ENCODE data around the gene PGD.

PGD gene

GRCh38 chr1:10377365-10378029 lies 21.4 kb upstream of the PGD start:
- TF ChIP-seq CTCF (IDR thresholded peaks at IDR 0.05; ENCODE audit: extremely low read depth, missing control alignments): peak; percentile 29
- DNase-seq (ENCODE audit: low spot score): peak; percentile 70

- peak; percentile 35 for DNase-seq (ENCODE audit: low spot score)
- no peak for TF ChIP-seq CTCF (IDR thresholded peaks at IDR 0.05; ENCODE audit: extremely low read depth, missing control alignments)
These were observed 20.6 kb upstream of the PGD start for GRCh38 chr1:10378081-10378841.

GRCh38 chr1:10379101-10379620 lies 19.7 kb upstream of the PGD start:
- no peak for TF ChIP-seq CTCF (IDR thresholded peaks at IDR 0.05; ENCODE audit: extremely low read depth, missing control alignments)
- no peak for DNase-seq (ENCODE audit: low spot score)

- no peak for TF ChIP-seq CTCF (IDR thresholded peaks at IDR 0.05; ENCODE audit: extremely low read depth, missing control alignments)
- DNase-seq (ENCODE audit: low spot score): no peak
These were observed 19.2 kb upstream of the PGD start for GRCh38 chr1:10379676-10380075.

GRCh38 chr1:10380594-10381275 lies 18.1 kb upstream of the PGD start:
- no peak for TF ChIP-seq CTCF (IDR thresholded peaks at IDR 0.05; ENCODE audit: extremely low read depth, missing control alignments)
- no peak for DNase-seq (ENCODE audit: low spot score)

GRCh38 chr1:10383630-10384029 lies 15.2 kb upstream of the PGD start:
- no peak for DNase-seq (ENCODE audit: low spot score)
- TF ChIP-seq CTCF (IDR thresholded peaks at IDR 0.05; ENCODE audit: extremely low read depth, missing control alignments): no peak

- no peak for DNase-seq (ENCODE audit: low spot score)
- no peak for TF ChIP-seq CTCF (IDR thresholded peaks at IDR 0.05; ENCODE audit: extremely low read depth, missing control alignments)
These were observed 14.6 kb upstream of the PGD start for GRCh38 chr1:10384219-10384618.

Measured in GM20000 (cell line).